ENCODE results near the gene LHX4. TPM values are rescaled to one million over a fixed set of nuclear protein-coding genes. Genes with fewer than 3 reads are reported as not detected.
A peak's percentile ranks its signal among the peaks of the same experiment; 100 is the strongest.

Gene LHX4
- total RNA-seq, 5 donors from 2014 or later (not counting 1 experiment from before 2014, with no cell fraction given): 0.03 TPM; not detected in 3

GRCh38 chr1:180233191-180234011, 3.3 kb downstream of the LHX4 start:
- Mint-ChIP-seq H3K27me3 (peaks cover 55 to 81% of the 10 kb centered on the region in 2 donors), H3K9me3 (no peaks in the 10 kb centered on the region), H3K36me3 (no peaks in the 10 kb centered on the region), H3K4me1 (peaks cover 45 to 54% (median 48%) of the 10 kb centered on the region in 3 donors), H3K4me3 (peak overlapping the region in 1 of 3 donors; percentile 73), H3K27ac (no peak overlapping the region)
- no peak for DNase-seq
- 9% methylated on average over 65 of the region's 71 CpGs for WGBS (ENCODE audit: insufficient coverage)
- H3K27me3 ChIP-seq (replicated peaks in 1 of 2; ENCODE audit: control insufficient read depth in 2 of 2, extremely low read depth in 1 of 2, insufficient read depth in 2 of 2, low read length in 1 of 2): peaks cover 28 to 86% of the 10 kb centered on the region in 2 experiments
- POLR2A ChIA-PET: no interaction called here
- no peaks in the 10 kb centered on the region for H3K9me3 ChIP-seq
- H3K4me1 ChIP-seq (ENCODE audit: control insufficient read depth in 1 of 2, extremely low read depth in 1 of 2, insufficient read depth in 2 of 2, low read length in 2 of 2): peaks cover 20 to 65% of the 10 kb centered on the region in 2 experiments
- no peak for ATAC-seq (replicated peaks in 1 of 4)
- peak overlapping the region in 1 of 2 donors; percentile 23 for H3K4me3 ChIP-seq (ENCODE audit: control insufficient read depth in 1 of 2, extremely low read depth in 1 of 2, low read length in 1 of 2)
- no peak overlapping the region for H3K27ac ChIP-seq (ENCODE audit: low read length)
- no peaks in the 10 kb centered on the region for H3K36me3 ChIP-seq (ENCODE audit: control insufficient read depth in 2 of 2, extremely low read depth in 1 of 2, insufficient read depth in 1 of 2, low read length in 1 of 2)
- CTCF ChIA-PET: no interaction called here

GRCh38 chr1:180234369-180235076, 4.5 kb downstream of the LHX4 start:
- POLR2A ChIA-PET: no interaction called here
- Histone ChIP-seq H3K4me3 (ENCODE audit: control insufficient read depth in 1 of 2, extremely low read depth in 1 of 2, low read length in 1 of 2) (no peak overlapping the region), H3K27ac (ENCODE audit: low read length) (no peak overlapping the region), H3K9me3 (no peaks in the 10 kb centered on the region), H3K36me3 (ENCODE audit: control insufficient read depth in 2 of 2, extremely low read depth in 1 of 2, insufficient read depth in 1 of 2, low read length in 1 of 2) (no peaks in the 10 kb centered on the region), H3K4me1 (ENCODE audit: control insufficient read depth in 1 of 2, extremely low read depth in 1 of 2, insufficient read depth in 2 of 2, low read length in 2 of 2) (peaks cover 14 to 55% of the 10 kb centered on the region in 2 experiments), H3K27me3 (replicated peaks in 1 of 2; ENCODE audit: control insufficient read depth in 2 of 2, extremely low read depth in 1 of 2, insufficient read depth in 2 of 2, low read length in 1 of 2) (peaks cover 31 to 80% of the 10 kb centered on the region in 2 experiments)
- Mint-ChIP-seq H3K27ac (no peak overlapping the region), H3K27me3 (peaks cover 60 to 84% of the 10 kb centered on the region in 2 donors), H3K36me3 (no peaks in the 10 kb centered on the region), H3K4me3 (peak overlapping the region in 1 of 3 donors; percentile 73), H3K9me3 (no peaks in the 10 kb centered on the region), H3K4me1 (peaks cover 39 to 47% (median 44%) of the 10 kb centered on the region in 3 donors)
- CTCF ChIA-PET: interaction anchor here in 1 of 2 donors (0.7 kb wide), 1 partner anchor 20 kb away, joined by 4 read pairs; no protein-coding TSS in a partner anchor
- ATAC-seq (replicated peaks in 1 of 4) (no peak), DNase-seq (no peak)
- WGBS (ENCODE audit: insufficient coverage): 5% methylated on average over 49 of the region's 51 CpGs

GRCh38 chr1:180235077-180235501, 5.0 kb downstream of the LHX4 start:
- Histone ChIP-seq H3K27me3 (replicated peaks in 1 of 2; ENCODE audit: control insufficient read depth in 2 of 2, extremely low read depth in 1 of 2, insufficient read depth in 2 of 2, low read length in 1 of 2) (peaks cover 32 to 82% of the 10 kb centered on the region in 2 experiments), H3K36me3 (ENCODE audit: control insufficient read depth in 2 of 2, extremely low read depth in 1 of 2, insufficient read depth in 1 of 2, low read length in 1 of 2) (no peaks in the 10 kb centered on the region), H3K4me3 (ENCODE audit: control insufficient read depth in 1 of 2, extremely low read depth in 1 of 2, low read length in 1 of 2) (no peak overlapping the region), H3K9me3 (no peaks in the 10 kb centered on the region), H3K4me1 (ENCODE audit: control insufficient read depth in 1 of 2, extremely low read depth in 1 of 2, insufficient read depth in 2 of 2, low read length in 2 of 2) (peaks cover 14 to 54% of the 10 kb centered on the region in 2 experiments), H3K27ac (ENCODE audit: low read length) (no peak overlapping the region)
- Mint-ChIP-seq H3K9me3 (no peaks in the 10 kb centered on the region), H3K36me3 (no peaks in the 10 kb centered on the region), H3K4me1 (peaks cover 39 to 47% (median 44%) of the 10 kb centered on the region in 3 donors), H3K27ac (no peak overlapping the region), H3K4me3 (peak overlapping the region in 2 of 3 donors; percentile 6 to 73), H3K27me3 (peaks cover 63 to 89% of the 10 kb centered on the region in 2 donors)
- DNase-seq: no peak
- WGBS (ENCODE audit: insufficient coverage): 9% methylated on average over 20 of the region's 30 CpGs
- CTCF ChIA-PET: no interaction called here
- ATAC-seq (replicated peaks in 1 of 4): no peak
- POLR2A ChIA-PET: no interaction called here

GRCh38 chr1:180235502-180236239, 5.6 kb downstream of the LHX4 start:
- no peak overlapping the region for H3K27ac ChIP-seq (ENCODE audit: low read length)
- WGBS (ENCODE audit: insufficient coverage): 9% methylated on average over 48 of the region's 49 CpGs
- H3K4me3 Mint-ChIP-seq: peak overlapping the region in 1 of 3 donors; percentile 73
- H3K4me3 ChIP-seq (ENCODE audit: control insufficient read depth in 1 of 2, extremely low read depth in 1 of 2, low read length in 1 of 2): peak overlapping the region in 1 of 2 donors; percentile 32
- H3K36me3 ChIP-seq (ENCODE audit: control insufficient read depth in 2 of 2, extremely low read depth in 1 of 2, insufficient read depth in 1 of 2, low read length in 1 of 2): no peaks in the 10 kb centered on the region
- H3K4me1 Mint-ChIP-seq: peaks cover 39 to 44% (median 44%) of the 10 kb centered on the region in 3 donors
- H3K27ac Mint-ChIP-seq: no peak overlapping the region
- peaks cover 12 to 49% of the 10 kb centered on the region in 2 experiments for H3K4me1 ChIP-seq (ENCODE audit: control insufficient read depth in 1 of 2, extremely low read depth in 1 of 2, insufficient read depth in 2 of 2, low read length in 2 of 2)
- H3K27me3 Mint-ChIP-seq: peaks cover 67 to 92% of the 10 kb centered on the region in 2 donors
- no peak for ATAC-seq (replicated peaks in 1 of 4)
- ChIA-PET CTCF (no interaction called here), POLR2A (no interaction called here)
- DNase-seq: no peak
- H3K9me3 ChIP-seq: no peaks in the 10 kb centered on the region
- peaks cover 35 to 77% of the 10 kb centered on the region in 2 experiments for H3K27me3 ChIP-seq (replicated peaks in 1 of 2; ENCODE audit: control insufficient read depth in 2 of 2, extremely low read depth in 1 of 2, insufficient read depth in 2 of 2, low read length in 1 of 2)
- no peaks in the 10 kb centered on the region for H3K36me3 Mint-ChIP-seq
- H3K9me3 Mint-ChIP-seq: no peaks in the 10 kb centered on the region

- WGBS (ENCODE audit: insufficient coverage): 2% methylated on average over 4 of the region's 16 CpGs
- Mint-ChIP-seq H3K27ac (no peak overlapping the region), H3K9me3 (no peaks in the 10 kb centered on the region), H3K36me3 (no peaks in the 10 kb centered on the region), H3K4me1 (peaks cover 35 to 38% (median 37%) of the 10 kb centered on the region in 3 donors), H3K4me3 (no peak overlapping the region), H3K27me3 (peaks cover 72 to 92% of the 10 kb centered on the region in 2 donors)
- H3K4me1 ChIP-seq (ENCODE audit: control insufficient read depth in 1 of 2, extremely low read depth in 1 of 2, insufficient read depth in 2 of 2, low read length in 2 of 2): peaks cover 4 to 36% of the 10 kb centered on the region in 2 experiments
- no peak for DNase-seq
- ATAC-seq (replicated peaks in 1 of 4): no peak
- H3K36me3 ChIP-seq (ENCODE audit: control insufficient read depth in 2 of 2, extremely low read depth in 1 of 2, insufficient read depth in 1 of 2, low read length in 1 of 2): no peaks in the 10 kb centered on the region
- ChIA-PET CTCF (no interaction called here), POLR2A (no interaction called here)
- no peak overlapping the region for H3K27ac ChIP-seq (ENCODE audit: low read length)
- H3K9me3 ChIP-seq: no peaks in the 10 kb centered on the region
- H3K4me3 ChIP-seq (ENCODE audit: control insufficient read depth in 1 of 2, extremely low read depth in 1 of 2, low read length in 1 of 2): no peak overlapping the region
- H3K27me3 ChIP-seq (replicated peaks in 1 of 2; ENCODE audit: control insufficient read depth in 2 of 2, extremely low read depth in 1 of 2, insufficient read depth in 2 of 2, low read length in 1 of 2): peaks cover 34 to 65% of the 10 kb centered on the region in 2 experiments
Observed at GRCh38 chr1:180236698-180237509, 6.8 kb downstream of the LHX4 start.
